Activated CD4-positive, alpha-beta T cell treated with anti-CD3 and anti-CD28 coated beads, Interleukin-2, amount 10 ng/mL, durations not matched to agents 24 days and 14 days (primary cell): ENCODE measurements around the gene EIF4E2. TPM values are rescaled to one million over a fixed set of nuclear protein-coding genes. Genes with fewer than 3 reads are reported as not detected.
"Not testable (repeated sequence)": the region's sequence is repeated elsewhere in the genome, so short reads cannot be mapped to it uniquely, and the experiment has no call there.

ENCODE experiments used
- DNase-seq: peaks from one replicate; pipeline ENCODE4 v3.0.0; 2022
- H3K27ac Mint-ChIP-seq: one replicate; pipeline ENCODE4 v1.8.0; 2022; ENCODE audit warnings: mild to moderate bottlenecking, mixed read lengths
- H3K27me3 Mint-ChIP-seq: one replicate; pipeline ENCODE4 v1.8.0; 2022; ENCODE audit warnings: mixed read lengths
- H3K36me3 Mint-ChIP-seq: one replicate; pipeline ENCODE4 v1.8.0; 2022; ENCODE audit warnings: low read depth, mild to moderate bottlenecking, mixed read lengths
- H3K4me1 Mint-ChIP-seq: one replicate; pipeline ENCODE4 v1.8.0; 2021; ENCODE audit warnings: mixed read lengths
- H3K4me3 Mint-ChIP-seq: one replicate; pipeline ENCODE4 v1.8.0; 2022; ENCODE audit warnings: mild to moderate bottlenecking, moderate library complexity, mixed read lengths
- H3K9me3 Mint-ChIP-seq: one replicate; pipeline ENCODE4 v1.8.0; 2021; ENCODE audit warnings: mixed read lengths
- intact Hi-C: fragments of 100-400 bp; cut with micrococcal nuclease; formaldehyde crosslinking; loops from one replicate; pipeline ENCODE4 v1.15.1; 2023
- total RNA-seq: library from RNA; stranded (reverse); gene quantifications from 2 replicates; pipeline ENCODE4 v1.2.3, GENCODE V29; 2022

EIF4E2 gene
- total RNA-seq, 1 donor from 2014 or later, result 93.2 TPM

DNA sequence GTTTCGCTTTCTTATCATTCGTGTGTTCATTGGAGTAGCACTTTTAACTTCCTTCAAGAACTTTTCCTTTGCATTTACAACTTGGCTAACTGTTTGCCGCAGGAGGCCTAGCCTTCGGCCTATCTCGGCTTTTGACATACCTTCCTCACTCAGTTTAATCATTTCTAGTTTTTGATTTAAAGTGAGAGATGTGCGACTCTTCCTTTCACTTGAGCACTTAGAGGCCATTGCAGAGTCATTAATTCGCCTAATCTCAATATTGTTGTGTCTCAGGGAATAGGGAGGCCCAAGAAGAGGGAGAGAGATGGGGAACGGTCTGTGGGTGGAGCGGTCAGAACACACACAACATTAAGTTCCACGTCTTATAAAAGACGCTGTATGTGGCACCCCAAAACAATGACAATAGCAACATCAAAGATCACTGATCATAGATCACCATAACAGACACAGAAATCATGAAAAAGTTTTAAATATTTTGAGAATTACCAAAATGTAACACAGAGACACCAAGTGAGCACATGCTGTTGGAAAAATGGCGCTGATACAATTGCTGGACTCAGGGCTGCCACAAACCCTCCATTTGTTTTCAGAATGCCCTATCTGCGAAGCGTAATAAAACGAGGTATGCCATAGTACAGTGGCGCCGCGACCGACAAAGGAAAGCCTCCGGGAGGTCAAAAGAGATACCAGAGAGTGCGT lies 685 bp upstream of the EIF4E2 start:
- H3K4me3 Mint-ChIP-seq, result peak overlapping the region; percentile 96
- intact Hi-C loops, result loop anchor here (2.0 kb wide), 3 partner anchors 147 to 843 kb away; partner anchors contain the start of genes GIGYF2 and PDE6D
- peaks cover 62% of the 10 kb centered on the region for H3K36me3 Mint-ChIP-seq
- peak overlapping the region; percentile 100 for H3K27ac Mint-ChIP-seq
- H3K4me1 Mint-ChIP-seq, result peaks cover 59% of the 10 kb centered on the region
- H3K9me3 Mint-ChIP-seq, result no peaks in the 10 kb centered on the region
- peak; percentile 62 for DNase-seq
- H3K27me3 Mint-ChIP-seq, result no peaks in the 10 kb centered on the region

DNA sequence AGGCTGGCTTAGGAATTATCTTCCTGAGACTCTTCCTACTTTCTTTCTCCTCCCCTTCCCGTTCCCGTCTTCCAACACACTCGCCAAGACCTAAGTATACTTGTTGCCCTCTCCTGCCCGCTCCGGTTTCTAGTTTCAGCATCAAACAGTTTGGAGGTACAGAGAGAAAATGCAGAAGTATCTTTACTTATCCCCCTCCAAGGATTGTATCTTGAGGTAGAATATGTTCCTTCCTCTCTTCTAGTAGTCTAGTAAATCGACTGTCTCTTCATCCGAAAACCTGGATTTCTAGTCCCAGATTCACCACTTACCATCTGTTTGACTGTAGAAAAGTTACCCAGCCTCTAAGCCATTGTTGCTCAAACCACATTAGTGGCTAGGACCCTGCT lies 755 bp downstream of the EIF4E2 start:
- peaks cover 64% of the 10 kb centered on the region for H3K36me3 Mint-ChIP-seq
- no peaks in the 10 kb centered on the region for H3K27me3 Mint-ChIP-seq
- intact Hi-C loops, result loop anchor here (2.0 kb wide), 3 partner anchors 146 to 844 kb away; partner anchors contain the start of genes GIGYF2 and PDE6D
- H3K27ac Mint-ChIP-seq, result peak overlapping the region; percentile 95
- H3K9me3 Mint-ChIP-seq, result no peaks in the 10 kb centered on the region
- H3K4me1 Mint-ChIP-seq, result peaks cover 66% of the 10 kb centered on the region
- H3K4me3 Mint-ChIP-seq, result peak overlapping the region; percentile 96
- no peak for DNase-seq

DNA sequence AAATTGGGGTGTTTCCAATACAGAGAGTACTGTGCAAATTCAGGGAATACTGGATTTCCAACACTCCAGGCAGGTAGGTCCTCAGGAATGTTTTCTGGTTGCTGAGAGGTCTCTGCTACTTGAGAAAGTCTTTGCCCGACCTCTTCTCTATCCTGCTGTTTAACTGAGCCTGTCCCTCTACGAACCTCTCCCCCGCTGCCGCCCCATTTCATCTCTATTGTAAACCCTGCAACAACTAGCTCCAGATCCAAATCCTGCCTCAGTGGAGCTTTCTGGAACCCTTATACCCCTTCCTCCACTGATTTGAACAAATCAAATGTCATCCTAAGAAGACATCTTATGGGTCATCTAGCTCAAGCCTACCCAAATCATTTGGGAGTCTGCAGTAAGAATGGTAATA lies 1.3 kb downstream of the EIF4E2 start:
- Mint-ChIP-seq H3K4me3 (peak overlapping the region; percentile 96), H3K27me3 (no peaks in the 10 kb centered on the region), H3K27ac (peak overlapping the region; percentile 95), H3K4me1 (peaks cover 66% of the 10 kb centered on the region), H3K9me3 (no peaks in the 10 kb centered on the region), H3K36me3 (peaks cover 64% of the 10 kb centered on the region)
- intact Hi-C loops, result loop anchor here (2.0 kb wide), 3 partner anchors 145 to 845 kb away; partner anchors contain the start of genes GIGYF2 and PDE6D
- no peak for DNase-seq

DNA sequence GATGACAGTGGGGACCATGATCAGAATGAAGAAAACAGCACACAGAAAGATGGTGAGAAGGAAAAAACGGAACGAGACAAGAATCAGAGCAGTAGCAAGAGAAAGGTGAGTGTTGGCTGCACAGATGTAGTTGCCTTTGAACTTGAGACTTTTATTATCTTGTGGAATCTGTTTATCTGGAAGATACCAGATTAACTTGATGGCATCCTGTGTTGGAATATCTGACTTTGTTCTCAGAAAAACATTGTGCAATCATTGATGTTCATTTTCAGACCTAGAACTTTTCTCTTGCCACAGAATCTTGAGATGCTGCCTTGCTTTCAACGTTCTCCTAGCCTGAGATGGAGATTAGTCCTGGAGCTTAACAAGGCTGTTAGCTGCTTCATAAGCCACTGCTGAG lies 5.9 kb downstream of the EIF4E2 start:
- peak overlapping the region; percentile 52 for H3K27ac Mint-ChIP-seq
- no peak for DNase-seq
- intact Hi-C loops, result no loop called here
- no peak overlapping the region for H3K4me3 Mint-ChIP-seq
- H3K27me3 Mint-ChIP-seq, result no peaks in the 10 kb centered on the region
- H3K36me3 Mint-ChIP-seq, result peaks cover 68% of the 10 kb centered on the region
- H3K9me3 Mint-ChIP-seq, result no peaks in the 10 kb centered on the region
- H3K4me1 Mint-ChIP-seq, result peaks cover 38% of the 10 kb centered on the region

DNA sequence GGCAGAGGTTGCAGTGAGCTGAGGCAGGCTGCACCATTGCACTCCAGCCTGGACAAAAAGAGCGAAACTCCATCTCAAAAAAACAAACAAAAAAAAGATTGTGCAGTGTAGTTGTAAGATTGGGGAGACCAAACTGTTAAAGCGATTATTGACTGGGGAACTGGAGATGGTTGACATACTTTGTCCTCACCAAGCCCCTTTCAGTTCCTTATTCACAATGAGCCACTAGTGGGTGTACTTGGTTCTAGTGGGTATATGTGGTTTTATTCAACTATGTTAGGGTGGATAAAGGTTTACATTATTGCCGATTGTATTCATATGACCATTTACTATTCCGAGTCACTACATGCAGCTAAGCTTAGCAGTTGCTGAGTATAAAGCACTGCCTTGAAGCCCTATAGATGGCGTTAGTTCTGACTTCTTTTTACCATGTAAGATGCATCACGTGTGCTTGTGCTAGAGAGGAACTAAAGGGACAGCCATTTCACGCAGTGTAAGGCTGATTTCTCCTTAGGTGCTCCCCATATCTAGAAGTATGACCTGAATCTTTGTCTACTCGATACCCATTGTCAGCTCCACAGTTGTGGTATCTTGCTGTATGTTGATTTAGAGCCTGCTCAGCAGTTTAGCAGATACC lies 12.1 kb downstream of the EIF4E2 start:
- Mint-ChIP-seq H3K27me3 (no peaks in the 10 kb centered on the region), H3K4me1 (peaks cover 5% of the 10 kb centered on the region), H3K9me3 (no peaks in the 10 kb centered on the region), H3K36me3 (peaks cover 66% of the 10 kb centered on the region), H3K4me3 (no peak overlapping the region), H3K27ac (no peak overlapping the region)
- intact Hi-C loops, result no loop called here
- no peak for DNase-seq

DNA sequence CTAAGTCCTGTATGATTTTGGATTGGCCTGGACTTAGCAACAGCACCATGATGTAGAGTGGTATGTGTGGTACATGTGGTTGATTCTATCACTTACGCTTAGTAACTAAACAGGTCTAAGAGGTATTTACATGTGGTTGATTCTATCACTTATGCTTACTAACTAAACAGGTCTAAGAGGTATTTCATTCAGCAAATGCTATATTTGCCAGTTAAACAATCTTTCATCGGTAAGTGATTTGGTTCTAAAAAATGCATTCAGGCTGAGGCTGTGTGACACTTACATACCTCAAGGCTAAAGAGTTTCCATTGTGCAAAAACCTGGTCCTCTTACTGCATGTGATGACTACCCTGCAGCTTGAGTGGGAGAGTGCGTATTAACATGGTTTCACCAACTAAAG lies 13.1 kb downstream of the EIF4E2 start:
- H3K36me3 Mint-ChIP-seq, result peaks cover 71% of the 10 kb centered on the region

DNA sequence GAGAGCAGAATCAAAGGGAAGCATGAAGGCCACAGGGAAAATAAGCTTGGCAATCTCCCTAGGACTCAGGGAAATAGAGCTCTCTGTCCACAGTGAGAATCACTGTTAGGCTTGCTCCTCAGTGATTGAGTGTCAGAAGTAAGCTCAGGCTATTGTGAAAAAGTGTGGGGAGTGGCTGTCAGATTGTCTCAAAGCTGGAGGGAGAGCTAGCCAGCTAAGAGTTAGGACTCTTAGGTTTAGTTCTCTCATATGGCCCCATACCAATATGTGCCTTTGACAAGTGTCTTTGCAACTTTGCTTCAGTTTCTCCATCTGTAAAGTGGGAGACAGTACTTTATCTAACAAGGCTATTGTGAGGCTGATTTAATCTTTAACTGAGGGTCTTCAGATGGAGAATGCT lies 17.2 kb downstream of the EIF4E2 start:
- intact Hi-C loops, result no loop called here
- Mint-ChIP-seq H3K27ac (no peak overlapping the region), H3K4me1 (peaks cover 5% of the 10 kb centered on the region), H3K36me3 (peaks cover 67% of the 10 kb centered on the region), H3K9me3 (no peaks in the 10 kb centered on the region), H3K4me3 (no peak overlapping the region), H3K27me3 (no peaks in the 10 kb centered on the region)
- no peak for DNase-seq

More for the DNA sequence above, 13.1 kb downstream of the EIF4E2 start:
- intact Hi-C loops, result no loop called here
- Mint-ChIP-seq H3K27me3 (no peaks in the 10 kb centered on the region), H3K27ac (no peak overlapping the region), H3K4me1 (peaks cover 5% of the 10 kb centered on the region), H3K9me3 (no peaks in the 10 kb centered on the region), H3K4me3 (no peak overlapping the region)
- no peak for DNase-seq

DNA sequence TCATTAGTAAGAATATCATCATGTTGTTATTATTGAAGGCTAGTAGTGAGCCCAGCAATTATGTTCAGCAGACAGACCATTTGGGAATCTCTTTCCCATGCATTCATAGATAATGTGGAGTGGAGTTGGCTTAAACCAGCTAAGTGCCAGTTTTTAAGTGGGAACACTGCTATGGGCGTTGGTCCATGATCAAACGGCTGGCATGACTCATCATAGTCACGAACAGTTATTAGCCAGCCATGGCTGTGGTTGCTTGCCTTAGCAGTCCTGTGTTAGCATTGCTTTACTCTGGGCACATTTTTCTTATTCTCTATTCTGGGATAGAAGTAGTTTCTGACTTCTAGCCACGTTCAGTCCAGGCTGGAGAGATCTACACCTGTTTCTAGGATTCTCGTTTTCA lies 17.7 kb downstream of the EIF4E2 start:
- Mint-ChIP-seq H3K4me1 (peaks cover 5% of the 10 kb centered on the region), H3K4me3 (no peak overlapping the region), H3K36me3 (peaks cover 66% of the 10 kb centered on the region), H3K27me3 (no peaks in the 10 kb centered on the region), H3K27ac (no peak overlapping the region), H3K9me3 (no peaks in the 10 kb centered on the region)
- intact Hi-C loops, result no loop called here
- no peak for DNase-seq

DNA sequence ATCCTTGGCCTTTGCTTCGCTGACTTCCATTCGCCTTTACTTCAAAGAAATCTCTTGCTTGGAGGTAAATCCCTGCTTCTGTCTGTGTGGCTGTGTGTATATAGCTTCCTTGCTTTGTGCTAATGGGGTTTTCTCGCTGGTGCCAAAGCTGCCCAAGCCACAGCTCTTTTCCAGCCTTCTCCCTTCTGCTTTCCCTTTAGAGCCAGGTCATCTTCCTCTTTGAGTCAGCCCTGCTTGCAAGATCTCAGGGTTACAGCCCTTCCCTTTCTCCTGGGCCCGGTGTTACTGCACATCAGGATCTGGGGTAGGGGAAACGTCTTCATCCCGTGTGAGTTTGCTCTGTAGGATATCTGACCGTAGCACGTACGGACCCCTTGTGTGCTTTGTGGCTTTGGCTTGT lies 19.1 kb downstream of the EIF4E2 start:
- Mint-ChIP-seq H3K4me3 (no peak overlapping the region), H3K36me3 (peaks cover 64% of the 10 kb centered on the region), H3K4me1 (peaks cover 2% of the 10 kb centered on the region), H3K27ac (no peak overlapping the region), H3K9me3 (no peaks in the 10 kb centered on the region), H3K27me3 (no peaks in the 10 kb centered on the region)
- intact Hi-C loops, result no loop called here
- DNase-seq, result no peak

DNA sequence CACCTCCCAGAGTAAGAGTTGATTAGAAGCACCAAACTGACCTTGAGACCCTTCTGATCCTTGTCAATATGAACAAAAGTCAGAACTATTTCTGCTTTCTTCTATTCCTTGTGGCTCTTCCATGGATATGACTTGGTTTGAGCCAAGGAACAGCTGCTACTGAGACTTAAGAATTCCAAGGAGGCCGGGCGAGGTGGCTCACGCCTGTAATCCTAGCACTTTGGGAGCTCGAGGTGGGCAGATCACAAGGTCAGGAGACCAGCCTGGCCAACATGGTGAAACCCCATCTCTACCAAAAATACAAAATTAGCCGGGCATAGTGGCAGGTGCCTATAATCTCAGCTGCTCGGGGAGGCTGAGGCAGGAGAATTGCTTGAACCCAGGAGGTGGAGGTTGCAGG lies 20.0 kb downstream of the EIF4E2 start:
- intact Hi-C loops, H3K4me1 Mint-ChIP-seq, H3K9me3 Mint-ChIP-seq, DNase-seq, H3K27me3 Mint-ChIP-seq, H3K27ac Mint-ChIP-seq, H3K4me3 Mint-ChIP-seq: not testable (repeated sequence)
- H3K36me3 Mint-ChIP-seq, result peaks cover 57% of the 10 kb centered on the region

DNA sequence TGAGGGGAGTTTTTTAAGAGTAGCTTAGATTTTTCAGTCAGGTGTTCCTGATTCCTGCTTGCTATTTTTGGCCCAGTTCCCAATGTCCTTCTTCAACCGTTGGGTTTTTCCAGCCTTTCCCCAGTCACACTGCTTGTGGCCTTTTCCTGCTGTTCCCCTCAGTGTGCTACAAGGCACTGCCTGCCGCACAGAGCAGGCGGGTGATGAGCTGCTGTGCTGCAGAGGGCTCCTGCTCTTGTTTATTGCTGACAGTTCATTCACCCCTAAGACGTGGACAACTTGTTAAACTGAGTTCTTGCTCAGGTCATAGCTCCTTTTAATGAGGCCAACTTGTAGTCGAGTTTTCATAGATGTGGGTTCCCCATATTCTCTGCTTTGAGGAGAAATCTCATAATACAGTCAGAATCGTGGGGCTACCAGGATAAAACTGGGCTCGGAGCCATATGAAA lies 20.6 kb downstream of the EIF4E2 start:
- no peaks in the 10 kb centered on the region for H3K9me3 Mint-ChIP-seq
- no peak overlapping the region for H3K4me3 Mint-ChIP-seq
- H3K36me3 Mint-ChIP-seq, result peaks cover 52% of the 10 kb centered on the region
- peaks cover 2% of the 10 kb centered on the region for H3K4me1 Mint-ChIP-seq
- no peaks in the 10 kb centered on the region for H3K27me3 Mint-ChIP-seq
- no peak for DNase-seq
- H3K27ac Mint-ChIP-seq, result no peak overlapping the region
- intact Hi-C loops, result no loop called here

DNA sequence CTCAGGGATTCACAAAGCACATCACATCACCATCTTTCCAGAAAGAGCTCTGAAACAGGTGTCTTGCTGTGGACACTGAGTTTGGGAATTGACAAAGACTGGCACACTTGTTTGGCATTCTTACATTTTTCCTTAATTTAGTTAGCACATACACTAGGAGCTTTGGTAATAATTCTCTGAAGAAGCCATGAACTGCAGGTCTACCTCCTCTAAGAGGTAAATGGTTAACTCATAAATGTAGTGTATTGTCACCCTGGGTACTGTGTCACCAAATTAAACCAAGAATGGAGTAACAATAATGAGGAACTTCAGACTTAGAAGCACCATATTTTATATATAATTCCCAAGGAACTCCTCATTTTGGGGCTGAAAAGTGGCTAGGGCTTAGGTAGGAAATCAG lies 22.6 kb downstream of the EIF4E2 start:
- Mint-ChIP-seq H3K27me3 (no peaks in the 10 kb centered on the region), H3K4me3 (no peak overlapping the region), H3K36me3 (peaks cover 40% of the 10 kb centered on the region), H3K9me3 (no peaks in the 10 kb centered on the region), H3K4me1 (no peaks in the 10 kb centered on the region), H3K27ac (no peak overlapping the region)
- DNase-seq, result no peak
- intact Hi-C loops, result no loop called here

DNA sequence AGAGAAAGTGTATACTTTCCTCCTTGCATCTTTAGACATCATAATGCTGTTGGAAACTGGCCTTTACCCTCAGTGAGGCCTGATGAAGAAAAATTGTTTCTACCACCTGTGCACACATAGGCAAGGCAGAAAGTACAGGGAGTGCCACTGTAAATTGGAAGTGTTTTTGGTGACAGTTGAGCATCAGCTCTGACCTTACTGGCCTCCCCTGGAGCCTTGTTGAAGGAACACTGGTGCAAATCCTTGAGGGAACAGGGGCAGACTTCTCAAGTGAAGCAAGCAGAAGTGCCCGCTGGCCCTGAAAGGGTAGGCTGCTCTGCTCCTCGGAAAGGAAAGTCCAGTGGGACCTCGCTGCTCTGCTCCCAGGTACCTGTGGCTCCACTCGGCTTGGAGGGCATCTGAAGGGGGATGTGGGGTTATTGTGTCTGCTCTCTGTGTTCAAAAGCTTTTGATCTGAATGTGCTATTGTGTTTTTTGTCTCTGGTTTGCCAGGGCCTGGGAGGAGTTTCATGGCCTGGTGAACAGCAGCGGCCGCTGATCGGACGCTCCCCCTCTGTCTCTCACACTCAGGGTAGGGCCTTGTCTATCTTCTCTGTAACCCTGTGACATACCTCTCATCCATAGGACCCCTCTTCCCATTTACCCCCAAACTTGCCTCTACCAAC lies 23.4 kb downstream of the EIF4E2 start:
- intact Hi-C loops, result no loop called here
- no peaks in the 10 kb centered on the region for H3K27me3 Mint-ChIP-seq
- H3K4me1 Mint-ChIP-seq, result no peaks in the 10 kb centered on the region
- H3K36me3 Mint-ChIP-seq, result peaks cover 35% of the 10 kb centered on the region
- H3K4me3 Mint-ChIP-seq, result no peak overlapping the region
- no peaks in the 10 kb centered on the region for H3K9me3 Mint-ChIP-seq
- no peak overlapping the region for H3K27ac Mint-ChIP-seq
- DNase-seq, result no peak
